ENCODE data around the gene DNAJB6. TPM values are rescaled to one million over a fixed set of nuclear protein-coding genes. Genes with fewer than 3 reads are reported as not detected.

DNAJB6 gene
- polyA plus RNA-seq, 6 donors from 2014 or later, result 86.9 to 124 (median 107) TPM

- ATAC-seq (ENCODE audit: low read depth in 2 of 2), result peak; percentile 52 to 59
- Mint-ChIP-seq H3K4me3 (peak overlapping the region; percentile 87 to 98 (median 93)), H3K36me3 (peaks cover 0 to 5% of the 10 kb centered on the region in 2 donors), H3K27me3 (no peaks in the 10 kb centered on the region), H3K9me3 (no peaks in the 10 kb centered on the region), H3K27ac (peak overlapping the region; percentile 41 to 98 (median 93)), H3K4me1 (peaks cover 34 to 72% (median 70%) of the 10 kb centered on the region in 3 donors)
- peak; percentile 61 for DNase-seq
Measured at GRCh38 chr7:157337316-157338149, 729 bp downstream of the DNAJB6 start.

- H3K36me3 Mint-ChIP-seq, result peaks cover 0 to 5% of the 10 kb centered on the region in 2 donors
- H3K4me3 Mint-ChIP-seq, result peak overlapping the region; percentile 17 to 97 (median 53)
- peaks cover 30 to 76% (median 67%) of the 10 kb centered on the region in 3 donors for H3K4me1 Mint-ChIP-seq
- no peaks in the 10 kb centered on the region for H3K9me3 Mint-ChIP-seq
- peak; percentile 65 for DNase-seq
- H3K27ac Mint-ChIP-seq, result peak overlapping the region in 5 of 6 donors; percentile 5 to 91 (median 57)
- peak in 1 of 2 donors; percentile 11 for ATAC-seq (ENCODE audit: low read depth in 2 of 2)
- no peaks in the 10 kb centered on the region for H3K27me3 Mint-ChIP-seq
Measured at GRCh38 chr7:157339777-157340677, 3.2 kb downstream of the DNAJB6 start.

- H3K27me3 Mint-ChIP-seq, result no peaks in the 10 kb centered on the region
- peaks cover 5 to 7% of the 10 kb centered on the region in 2 donors for H3K36me3 Mint-ChIP-seq
- ATAC-seq (ENCODE audit: low read depth in 2 of 2) (no peak), DNase-seq (no peak)
- H3K4me3 Mint-ChIP-seq, result peak overlapping the region in 1 of 8 donors; percentile 35
- H3K27ac Mint-ChIP-seq, result peak overlapping the region in 1 of 6 donors; percentile 47
- H3K4me1 Mint-ChIP-seq, result peaks cover 37 to 85% (median 60%) of the 10 kb centered on the region in 3 donors
- H3K9me3 Mint-ChIP-seq, result no peaks in the 10 kb centered on the region
Measured at GRCh38 chr7:157347217-157347904, 10.6 kb downstream of the DNAJB6 start.

GRCh38 chr7:157348548-157348947, 11.7 kb downstream of the DNAJB6 start:
- H3K36me3 Mint-ChIP-seq, result peaks cover 5 to 7% of the 10 kb centered on the region in 2 donors
- DNase-seq, result no peak
- peak overlapping the region in 3 of 6 donors; percentile 20 to 57 (median 21) for H3K27ac Mint-ChIP-seq
- no peak for ATAC-seq (ENCODE audit: low read depth in 2 of 2)
- H3K9me3 Mint-ChIP-seq, result no peaks in the 10 kb centered on the region
- H3K4me3 Mint-ChIP-seq, result no peak overlapping the region
- H3K27me3 Mint-ChIP-seq, result no peaks in the 10 kb centered on the region
- peaks cover 42 to 85% (median 59%) of the 10 kb centered on the region in 3 donors for H3K4me1 Mint-ChIP-seq

GRCh38 chr7:157352516-157352915, 15.7 kb downstream of the DNAJB6 start:
- Mint-ChIP-seq H3K4me1 (peaks cover 58 to 80% (median 71%) of the 10 kb centered on the region in 3 donors), H3K36me3 (peaks cover 5 to 7% of the 10 kb centered on the region in 2 donors), H3K4me3 (peak overlapping the region in 7 of 8 donors; percentile 36 to 70 (median 61)), H3K9me3 (no peaks in the 10 kb centered on the region), H3K27ac (peak overlapping the region in 4 of 6 donors; percentile 26 to 89 (median 70)), H3K27me3 (no peaks in the 10 kb centered on the region)
- peak; percentile 41 to 51 for ATAC-seq (ENCODE audit: low read depth in 2 of 2)
- DNase-seq, result no peak

- Mint-ChIP-seq H3K9me3 (no peaks in the 10 kb centered on the region), H3K27me3 (no peaks in the 10 kb centered on the region), H3K27ac (peak overlapping the region in 2 of 6 donors; percentile 21 to 92), H3K4me3 (peak overlapping the region in 2 of 8 donors; percentile 10 to 29), H3K36me3 (peaks cover 0 to 13% of the 10 kb centered on the region in 2 donors), H3K4me1 (peaks cover 49 to 58% (median 53%) of the 10 kb centered on the region in 3 donors)
- DNase-seq, result no peak
- ATAC-seq (ENCODE audit: low read depth in 2 of 2), result no peak
Measured at GRCh38 chr7:157355784-157356511, 19.1 kb downstream of the DNAJB6 start.

GRCh38 chr7:157357129-157358040, 20.6 kb downstream of the DNAJB6 start:
- Mint-ChIP-seq H3K27me3 (no peaks in the 10 kb centered on the region), H3K9me3 (no peaks in the 10 kb centered on the region), H3K4me1 (peaks cover 43 to 45% (median 44%) of the 10 kb centered on the region in 3 donors), H3K4me3 (peak overlapping the region in 1 of 8 donors; percentile 48), H3K27ac (peak overlapping the region in 3 of 6 donors; percentile 79 to 82 (median 80)), H3K36me3 (peaks cover 0 to 13% of the 10 kb centered on the region in 2 donors)
- ATAC-seq (ENCODE audit: low read depth in 2 of 2) (peak in 1 of 2 donors; percentile 57), DNase-seq (no peak)

GRCh38 chr7:157358041-157358752, 21.4 kb downstream of the DNAJB6 start:
- peaks cover 39 to 42% (median 40%) of the 10 kb centered on the region in 3 donors for H3K4me1 Mint-ChIP-seq
- no peaks in the 10 kb centered on the region for H3K27me3 Mint-ChIP-seq
- ATAC-seq (ENCODE audit: low read depth in 2 of 2) (no peak), DNase-seq (no peak)
- no peak overlapping the region for H3K4me3 Mint-ChIP-seq
- H3K27ac Mint-ChIP-seq, result peak overlapping the region in 2 of 6 donors; percentile 59 to 79
- H3K9me3 Mint-ChIP-seq, result no peaks in the 10 kb centered on the region
- peaks cover 5 to 18% of the 10 kb centered on the region in 2 donors for H3K36me3 Mint-ChIP-seq

GRCh38 chr7:157358753-157359096, 21.9 kb downstream of the DNAJB6 start:
- H3K4me1 Mint-ChIP-seq, result peaks cover 35 to 39% (median 35%) of the 10 kb centered on the region in 3 donors
- no peak for DNase-seq

GRCh38 chr7:157359581-157359980, 22.8 kb downstream of the DNAJB6 start:
- no peak for ATAC-seq (ENCODE audit: low read depth in 2 of 2)
- Mint-ChIP-seq H3K27ac (no peak overlapping the region), H3K9me3 (no peaks in the 10 kb centered on the region), H3K27me3 (no peaks in the 10 kb centered on the region), H3K4me1 (peaks cover 31 to 36% (median 34%) of the 10 kb centered on the region in 3 donors), H3K36me3 (peaks cover 8 to 21% of the 10 kb centered on the region in 2 donors), H3K4me3 (no peak overlapping the region)
- no peak for DNase-seq

More at GRCh38 chr7:157358753-157359096, 21.9 kb downstream of the DNAJB6 start:
- Mint-ChIP-seq H3K36me3 (peaks cover 8 to 21% of the 10 kb centered on the region in 2 donors), H3K4me3 (no peak overlapping the region), H3K9me3 (no peaks in the 10 kb centered on the region), H3K27ac (peak overlapping the region in 1 of 6 donors; percentile 27), H3K27me3 (no peaks in the 10 kb centered on the region)
- ATAC-seq (ENCODE audit: low read depth in 2 of 2), result no peak

- Mint-ChIP-seq H3K27ac (peak overlapping the region in 2 of 6 donors; percentile 24 to 85), H3K9me3 (no peaks in the 10 kb centered on the region), H3K4me1 (peaks cover 25 to 28% (median 27%) of the 10 kb centered on the region in 3 donors), H3K4me3 (no peak overlapping the region), H3K27me3 (no peaks in the 10 kb centered on the region), H3K36me3 (peaks cover 8 to 21% of the 10 kb centered on the region in 2 donors)
- ATAC-seq (ENCODE audit: low read depth in 2 of 2), result no peak
- DNase-seq, result no peak
Measured at GRCh38 chr7:157360483-157361025, 23.8 kb downstream of the DNAJB6 start.
